HCEC 1CT (cell line): ENCODE data around the gene MINAR2.

Experiments
- DNase-seq: peaks from one replicate; pipeline ENCODE4 v3.0.0-alpha.2; 2017

MINAR2 gene

GRCh38 chr5:129747572-129748407 lies at the start of gene MINAR2:
Gene MINAR2, plus strand, starts transcription at chr5:129748094. Its CDS starts 97 bp downstream, at chr5:129748191.
- no peak for DNase-seq

- peak; percentile 14 for DNase-seq
These were observed 49.2 kb upstream of the MINAR2 start for GRCh38 chr5:129698661-129699060.

GRCh38 chr5:129716235-129716634 lies 31.7 kb upstream of the MINAR2 start:
- peak; percentile 23 for DNase-seq

- no peak for DNase-seq
These were observed 31.2 kb upstream of the MINAR2 start for GRCh38 chr5:129716651-129717050.

- DNase-seq, result no peak
These were observed 30.1 kb upstream of the MINAR2 start for GRCh38 chr5:129717751-129718310.

GRCh38 chr5:129718471-129719090 lies 29.3 kb upstream of the MINAR2 start:
- DNase-seq, result peak; percentile 57

- no peak for DNase-seq
These were observed 23.7 kb upstream of the MINAR2 start for GRCh38 chr5:129724222-129724621.

- no peak for DNase-seq
These were observed 23.2 kb upstream of the MINAR2 start for GRCh38 chr5:129724647-129725046.

GRCh38 chr5:129739773-129740172 lies 8.1 kb upstream of the MINAR2 start:
- DNase-seq, result no peak

GRCh38 chr5:129743541-129744187 lies 4.2 kb upstream of the MINAR2 start:
- DNase-seq, result no peak

GRCh38 chr5:129745997-129746396 lies 1.9 kb upstream of the MINAR2 start:
- DNase-seq, result no peak

- peak; percentile 49 for DNase-seq
These were observed 1.0 kb upstream of the MINAR2 start for GRCh38 chr5:129746876-129747275.

- DNase-seq, result peak; percentile 14
These were observed 1.3 kb downstream of the MINAR2 start for GRCh38 chr5:129748913-129749880.

- no peak for DNase-seq
These were observed 12.9 kb downstream of the MINAR2 start for GRCh38 chr5:129760636-129761325.

GRCh38 chr5:129763651-129764050 lies 15.8 kb downstream of the MINAR2 start:
- DNase-seq, result no peak

- DNase-seq, result no peak
These were observed 18.9 kb downstream of the MINAR2 start for GRCh38 chr5:129766798-129767197.

GRCh38 chr5:129767927-129768380 lies 20.1 kb downstream of the MINAR2 start:
- peak; percentile 88 for DNase-seq

- no peak for DNase-seq
These were observed 20.8 kb downstream of the MINAR2 start for GRCh38 chr5:129768735-129769134.

GRCh38 chr5:129770024-129770820 lies 22.3 kb downstream of the MINAR2 start:
- DNase-seq, result no peak

- peak; percentile 48 for DNase-seq
These were observed 23.4 kb downstream of the MINAR2 start for GRCh38 chr5:129771058-129771838.
